ENCODE data around the gene LRRC56. TPM values are rescaled to one million over a fixed set of nuclear protein-coding genes. Genes with fewer than 3 reads are reported as not detected.
A peak's percentile ranks its signal among the peaks of the same experiment; 100 is the strongest.

The LRRC56 gene
- total and polyA plus RNA-seq, 4 donors, result 0.08 to 0.46 (median 0.20) TPM

DNA sequence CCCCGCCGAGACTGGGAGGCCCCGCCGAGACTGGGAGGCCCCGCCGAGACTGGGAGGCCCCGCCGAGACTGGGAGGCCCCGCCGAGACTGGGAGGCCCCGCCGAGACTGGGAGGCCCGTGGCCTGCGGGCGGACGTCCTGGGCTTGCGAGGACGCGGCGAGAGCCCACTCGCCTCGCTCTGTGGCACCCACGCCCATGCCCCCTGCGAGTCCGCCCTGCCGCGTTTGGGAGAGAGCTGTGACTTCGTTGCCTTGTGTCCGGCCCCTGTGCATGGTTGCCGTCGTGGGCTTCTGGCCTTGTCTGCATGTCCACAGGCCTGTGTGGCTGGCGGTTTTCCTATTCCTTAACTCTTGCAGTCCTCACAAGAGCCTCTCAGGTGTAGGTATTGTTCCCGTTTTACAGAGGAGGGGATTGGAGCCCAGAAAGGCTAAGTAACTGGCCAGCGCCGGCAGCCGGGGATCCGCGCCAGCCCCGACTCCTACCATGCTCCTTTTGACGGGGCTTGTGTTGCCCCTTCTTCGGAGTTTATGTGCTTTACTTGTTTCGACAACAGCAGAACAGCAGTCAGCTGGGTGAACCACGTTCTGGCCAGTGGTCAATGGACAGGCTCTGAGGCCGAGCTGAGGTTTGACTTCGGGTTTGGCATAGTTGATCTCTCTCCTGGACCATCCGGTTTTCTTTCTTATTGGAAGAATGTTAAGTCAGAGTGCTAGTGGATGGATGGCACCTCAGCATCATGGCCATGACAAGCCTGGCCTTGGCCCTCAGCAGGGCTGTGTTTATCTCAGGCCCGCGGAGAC lies 39.7 kb downstream of the LRRC56 start:
- no peak for DNase-seq (ENCODE audit: low spot score)
- WGBS, result 3% methylated on average over 46 of the region's 48 CpGs
- peak overlapping the region; percentile 81 to 85 for H3K9ac ChIP-seq (ENCODE audit: low read depth in 1 of 2, low read length in 2 of 2)
- peak overlapping the region; percentile 72 to 73 for H3K27ac ChIP-seq (ENCODE audit: low read depth in 1 of 2, low read length in 2 of 2)
- no peaks in the 10 kb centered on the region for H3K9me3 ChIP-seq (ENCODE audit: control insufficient read depth in 4 of 4, low read length in 3 of 4)
- H3K4me3 ChIP-seq (ENCODE audit: low read depth in 1 of 3, low read length in 3 of 3), result peak overlapping the region; percentile 86 to 98 (median 87)
- H3K4me1 ChIP-seq (ENCODE audit: control insufficient read depth in 4 of 4, insufficient read depth in 4 of 4, low read length in 3 of 4), result peaks cover 23 to 68% (median 56%) of the 10 kb centered on the region in 4 donors
- H3K36me3 ChIP-seq (ENCODE audit: control insufficient read depth in 4 of 4, insufficient read depth in 3 of 4, low read depth in 1 of 4, low read length in 3 of 4), result peaks cover 0 to 4% (median 1%) of the 10 kb centered on the region in 4 donors
- no peaks in the 10 kb centered on the region for H3K27me3 ChIP-seq (ENCODE audit: control insufficient read depth in 4 of 4, insufficient read depth in 4 of 4, low read length in 3 of 4)
- no peak for TF ChIP-seq YY1 (IDR thresholded peaks at IDR 0.05)
- TF ChIP-seq TAF1 (conservative IDR thresholded peaks at IDR 0.05), result no peak
- TF ChIP-seq, protein P1, sequence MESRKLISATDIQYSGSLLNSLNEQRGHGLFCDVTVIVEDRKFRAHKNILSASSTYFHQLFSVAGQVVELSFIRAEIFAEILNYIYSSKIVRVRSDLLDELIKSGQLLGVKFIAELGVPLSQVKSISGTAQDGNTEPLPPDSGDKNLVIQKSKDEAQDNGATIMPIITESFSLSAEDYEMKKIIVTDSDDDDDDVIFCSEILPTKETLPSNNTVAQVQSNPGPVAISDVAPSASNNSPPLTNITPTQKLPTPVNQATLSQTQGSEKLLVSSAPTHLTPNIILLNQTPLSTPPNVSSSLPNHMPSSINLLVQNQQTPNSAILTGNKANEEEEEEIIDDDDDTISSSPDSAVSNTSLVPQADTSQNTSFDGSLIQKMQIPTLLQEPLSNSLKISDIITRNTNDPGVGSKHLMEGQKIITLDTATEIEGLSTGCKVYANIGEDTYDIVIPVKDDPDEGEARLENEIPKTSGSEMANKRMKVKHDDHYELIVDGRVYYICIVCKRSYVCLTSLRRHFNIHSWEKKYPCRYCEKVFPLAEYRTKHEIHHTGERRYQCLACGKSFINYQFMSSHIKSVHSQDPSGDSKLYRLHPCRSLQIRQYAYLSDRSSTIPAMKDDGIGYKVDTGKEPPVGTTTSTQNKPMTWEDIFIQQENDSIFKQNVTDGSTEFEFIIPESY (IDR thresholded peaks at IDR 0.05), result no peak
- no peak for TF ChIP-seq SP1 (IDR thresholded peaks at IDR 0.05)
- TF ChIP-seq RAD21 (IDR thresholded peaks at IDR 0.05), result no peak
- TF ChIP-seq GABPA (IDR thresholded peaks at IDR 0.05 in 1 of 2, conservative IDR thresholded peaks at IDR 0.05 in 1 of 2), result no peak
- TF ChIP-seq, protein P2, sequence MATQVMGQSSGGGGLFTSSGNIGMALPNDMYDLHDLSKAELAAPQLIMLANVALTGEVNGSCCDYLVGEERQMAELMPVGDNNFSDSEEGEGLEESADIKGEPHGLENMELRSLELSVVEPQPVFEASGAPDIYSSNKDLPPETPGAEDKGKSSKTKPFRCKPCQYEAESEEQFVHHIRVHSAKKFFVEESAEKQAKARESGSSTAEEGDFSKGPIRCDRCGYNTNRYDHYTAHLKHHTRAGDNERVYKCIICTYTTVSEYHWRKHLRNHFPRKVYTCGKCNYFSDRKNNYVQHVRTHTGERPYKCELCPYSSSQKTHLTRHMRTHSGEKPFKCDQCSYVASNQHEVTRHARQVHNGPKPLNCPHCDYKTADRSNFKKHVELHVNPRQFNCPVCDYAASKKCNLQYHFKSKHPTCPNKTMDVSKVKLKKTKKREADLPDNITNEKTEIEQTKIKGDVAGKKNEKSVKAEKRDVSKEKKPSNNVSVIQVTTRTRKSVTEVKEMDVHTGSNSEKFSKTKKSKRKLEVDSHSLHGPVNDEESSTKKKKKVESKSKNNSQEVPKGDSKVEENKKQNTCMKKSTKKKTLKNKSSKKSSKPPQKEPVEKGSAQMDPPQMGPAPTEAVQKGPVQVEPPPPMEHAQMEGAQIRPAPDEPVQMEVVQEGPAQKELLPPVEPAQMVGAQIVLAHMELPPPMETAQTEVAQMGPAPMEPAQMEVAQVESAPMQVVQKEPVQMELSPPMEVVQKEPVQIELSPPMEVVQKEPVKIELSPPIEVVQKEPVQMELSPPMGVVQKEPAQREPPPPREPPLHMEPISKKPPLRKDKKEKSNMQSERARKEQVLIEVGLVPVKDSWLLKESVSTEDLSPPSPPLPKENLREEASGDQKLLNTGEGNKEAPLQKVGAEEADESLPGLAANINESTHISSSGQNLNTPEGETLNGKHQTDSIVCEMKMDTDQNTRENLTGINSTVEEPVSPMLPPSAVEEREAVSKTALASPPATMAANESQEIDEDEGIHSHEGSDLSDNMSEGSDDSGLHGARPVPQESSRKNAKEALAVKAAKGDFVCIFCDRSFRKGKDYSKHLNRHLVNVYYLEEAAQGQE (IDR thresholded peaks at IDR 0.05), result no peak
- no peak for TF ChIP-seq FOXA1 (IDR thresholded peaks at IDR 0.05)
- TF ChIP-seq RXRA (IDR thresholded peaks at IDR 0.05), result no peak
- no peak for TF ChIP-seq HNF4A (conservative IDR thresholded peaks at IDR 0.05)
- TF ChIP-seq FOXA2 (IDR thresholded peaks at IDR 0.05), result no peak
- no peak for TF ChIP-seq JUND (IDR thresholded peaks at IDR 0.05)
- TF ChIP-seq EGR1 (IDR thresholded peaks at IDR 0.05; ENCODE audit: low read depth in 2 of 2), result no peak
- no peak for TF ChIP-seq NR2F2 (IDR thresholded peaks at IDR 0.05)
- TF ChIP-seq, protein P3, sequence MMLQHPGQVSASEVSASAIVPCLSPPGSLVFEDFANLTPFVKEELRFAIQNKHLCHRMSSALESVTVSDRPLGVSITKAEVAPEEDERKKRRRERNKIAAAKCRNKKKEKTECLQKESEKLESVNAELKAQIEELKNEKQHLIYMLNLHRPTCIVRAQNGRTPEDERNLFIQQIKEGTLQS (IDR thresholded peaks at IDR 0.05), result no peak
- TF ChIP-seq HNF4G (IDR thresholded peaks at IDR 0.05), result no peak
- TF ChIP-seq, protein P4, sequence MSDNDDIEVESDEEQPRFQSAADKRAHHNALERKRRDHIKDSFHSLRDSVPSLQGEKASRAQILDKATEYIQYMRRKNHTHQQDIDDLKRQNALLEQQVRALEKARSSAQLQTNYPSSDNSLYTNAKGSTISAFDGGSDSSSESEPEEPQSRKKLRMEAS (IDR thresholded peaks at IDR 0.05), result no peak
- TF ChIP-seq, protein P5, sequence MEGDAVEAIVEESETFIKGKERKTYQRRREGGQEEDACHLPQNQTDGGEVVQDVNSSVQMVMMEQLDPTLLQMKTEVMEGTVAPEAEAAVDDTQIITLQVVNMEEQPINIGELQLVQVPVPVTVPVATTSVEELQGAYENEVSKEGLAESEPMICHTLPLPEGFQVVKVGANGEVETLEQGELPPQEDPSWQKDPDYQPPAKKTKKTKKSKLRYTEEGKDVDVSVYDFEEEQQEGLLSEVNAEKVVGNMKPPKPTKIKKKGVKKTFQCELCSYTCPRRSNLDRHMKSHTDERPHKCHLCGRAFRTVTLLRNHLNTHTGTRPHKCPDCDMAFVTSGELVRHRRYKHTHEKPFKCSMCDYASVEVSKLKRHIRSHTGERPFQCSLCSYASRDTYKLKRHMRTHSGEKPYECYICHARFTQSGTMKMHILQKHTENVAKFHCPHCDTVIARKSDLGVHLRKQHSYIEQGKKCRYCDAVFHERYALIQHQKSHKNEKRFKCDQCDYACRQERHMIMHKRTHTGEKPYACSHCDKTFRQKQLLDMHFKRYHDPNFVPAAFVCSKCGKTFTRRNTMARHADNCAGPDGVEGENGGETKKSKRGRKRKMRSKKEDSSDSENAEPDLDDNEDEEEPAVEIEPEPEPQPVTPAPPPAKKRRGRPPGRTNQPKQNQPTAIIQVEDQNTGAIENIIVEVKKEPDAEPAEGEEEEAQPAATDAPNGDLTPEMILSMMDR (IDR thresholded peaks at IDR 0.05; ENCODE audit: low read depth, low read length, missing input control), result no peak

Data from liver (tissue), 9 donors.